ENCODE measurements around the gene AREG. TPM values are rescaled to one million over a fixed set of nuclear protein-coding genes. Genes with fewer than 3 reads are reported as not detected.

Gene AREG
- total RNA-seq, 1 experiment from 2014 or later = not detected

DNA sequence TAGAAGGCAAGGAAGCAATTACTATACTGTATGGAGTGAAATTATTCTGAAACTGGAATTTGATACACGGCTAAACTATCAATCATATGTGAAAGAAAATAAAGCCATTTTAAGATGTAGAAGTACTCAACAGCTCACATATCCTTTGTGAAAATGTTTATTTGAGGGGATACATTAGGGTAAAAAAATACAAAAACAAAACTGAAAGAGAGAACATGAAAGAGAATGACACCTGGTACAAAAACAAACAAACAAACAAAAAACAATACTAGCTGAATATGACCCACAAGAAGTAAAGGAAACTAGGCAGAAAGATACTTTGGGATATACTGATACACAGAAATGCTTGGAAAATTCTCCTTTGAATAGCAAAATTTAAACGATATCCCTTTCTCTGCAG lies 20.8 kb upstream of the AREG start:
- DNase-seq (ENCODE audit: low read depth, low spot score) = no peak
- in situ Hi-C loops (cut with HindIII; ENCODE audit: low pct_unique_long_range_greater_than_20kb, low sequenced_read_pairs) = no loop called here

DNA sequence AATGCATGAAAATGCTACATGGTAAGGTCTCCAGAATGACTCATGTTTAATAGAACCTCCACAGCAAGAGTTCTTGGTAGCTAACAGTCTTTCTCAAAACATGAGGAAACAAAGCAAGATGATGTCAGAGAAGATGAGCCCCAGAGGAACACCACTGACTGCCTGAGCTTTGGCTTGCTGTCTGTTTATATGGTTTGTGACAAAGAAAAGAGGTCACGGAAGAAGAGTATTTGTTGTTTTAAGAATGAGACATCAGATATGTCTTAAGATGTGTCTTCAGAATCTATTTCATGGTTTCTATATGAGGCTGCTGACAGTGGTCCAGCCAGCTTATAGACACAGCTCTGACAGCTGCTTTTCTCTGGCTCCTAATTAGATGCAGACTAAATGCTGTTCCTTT lies 18.8 kb upstream of the AREG start:
- in situ Hi-C loops (cut with HindIII; ENCODE audit: low pct_unique_long_range_greater_than_20kb, low sequenced_read_pairs) = no loop called here
- no peak for DNase-seq (ENCODE audit: low read depth, low spot score)

DNA sequence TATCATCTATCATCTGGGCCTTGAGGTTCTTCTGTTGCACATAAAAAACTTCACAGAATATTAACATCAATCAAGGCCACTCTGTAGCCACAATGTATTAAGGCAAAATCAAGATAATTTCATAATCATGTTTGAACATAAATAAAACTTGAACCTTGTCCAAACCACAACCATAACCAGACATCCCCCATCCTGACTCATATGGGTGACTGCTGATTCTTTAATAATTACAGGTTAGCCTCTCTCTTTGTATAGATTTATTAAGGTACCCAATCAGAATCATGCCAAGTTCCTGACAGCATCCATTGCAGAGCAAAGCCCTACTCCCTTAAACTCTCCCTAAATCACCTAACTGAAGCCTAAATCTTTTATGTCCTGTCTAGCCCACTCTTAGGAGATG lies 16.7 kb upstream of the AREG start:
- in situ Hi-C loops (cut with HindIII; ENCODE audit: low pct_unique_long_range_greater_than_20kb, low sequenced_read_pairs) = no loop called here
- no peak for DNase-seq (ENCODE audit: low read depth, low spot score)

DNA sequence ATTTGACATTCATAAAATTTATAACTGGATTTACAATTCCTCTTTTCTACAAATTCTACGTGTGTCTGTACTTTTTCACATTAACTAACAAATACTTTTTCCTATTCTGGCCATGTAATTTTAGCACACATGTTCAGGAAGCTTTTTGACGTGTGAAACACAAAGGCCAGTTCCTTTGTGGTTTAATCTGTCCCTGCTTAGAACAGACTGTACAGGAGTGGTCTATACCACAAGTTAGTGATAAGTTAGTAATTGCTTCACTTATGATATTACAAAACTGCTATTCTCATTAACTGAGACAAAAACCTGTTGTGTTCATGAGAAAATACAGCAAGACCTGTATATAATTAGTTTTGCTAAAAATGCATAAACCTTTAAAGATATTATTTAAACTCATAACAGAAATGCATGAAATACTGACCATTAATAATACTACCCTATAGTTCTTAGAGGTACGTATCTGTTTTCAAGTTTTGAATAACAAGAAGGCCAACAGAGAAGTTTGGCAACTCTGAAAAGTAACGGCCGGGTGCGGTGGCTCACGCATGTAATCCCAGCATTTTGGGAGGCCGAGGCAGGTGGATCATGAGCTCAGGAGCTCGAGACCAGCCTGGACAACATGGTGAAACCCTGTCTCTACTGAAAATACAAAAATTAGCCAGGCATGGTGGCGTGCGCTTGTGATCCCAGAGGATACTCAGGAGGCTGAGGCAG lies 13.7 kb upstream of the AREG start:
- DNase-seq (ENCODE audit: low read depth, low spot score) = no peak
- in situ Hi-C loops (cut with HindIII; ENCODE audit: low pct_unique_long_range_greater_than_20kb, low sequenced_read_pairs) = no loop called here

DNA sequence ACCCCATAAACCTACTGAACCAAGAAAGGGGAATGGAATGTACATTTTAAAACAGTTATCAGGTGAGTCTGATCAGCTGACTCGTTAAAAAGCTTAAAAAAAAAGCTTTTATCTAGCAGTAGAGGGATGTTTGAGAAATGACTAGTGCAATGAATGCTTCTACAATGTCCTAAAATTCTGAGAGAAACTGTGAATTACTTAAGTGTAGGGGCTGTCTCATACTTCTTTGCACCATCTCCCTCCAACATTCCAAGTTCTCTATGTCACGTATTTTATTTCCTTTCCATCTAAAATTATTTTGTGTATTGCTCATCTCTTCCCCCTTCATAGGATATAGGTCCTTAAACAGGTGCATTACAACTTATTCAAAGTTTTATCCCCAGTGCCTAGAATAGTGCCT lies 11.9 kb upstream of the AREG start:
- DNase-seq (ENCODE audit: low read depth, low spot score) = no peak

DNA sequence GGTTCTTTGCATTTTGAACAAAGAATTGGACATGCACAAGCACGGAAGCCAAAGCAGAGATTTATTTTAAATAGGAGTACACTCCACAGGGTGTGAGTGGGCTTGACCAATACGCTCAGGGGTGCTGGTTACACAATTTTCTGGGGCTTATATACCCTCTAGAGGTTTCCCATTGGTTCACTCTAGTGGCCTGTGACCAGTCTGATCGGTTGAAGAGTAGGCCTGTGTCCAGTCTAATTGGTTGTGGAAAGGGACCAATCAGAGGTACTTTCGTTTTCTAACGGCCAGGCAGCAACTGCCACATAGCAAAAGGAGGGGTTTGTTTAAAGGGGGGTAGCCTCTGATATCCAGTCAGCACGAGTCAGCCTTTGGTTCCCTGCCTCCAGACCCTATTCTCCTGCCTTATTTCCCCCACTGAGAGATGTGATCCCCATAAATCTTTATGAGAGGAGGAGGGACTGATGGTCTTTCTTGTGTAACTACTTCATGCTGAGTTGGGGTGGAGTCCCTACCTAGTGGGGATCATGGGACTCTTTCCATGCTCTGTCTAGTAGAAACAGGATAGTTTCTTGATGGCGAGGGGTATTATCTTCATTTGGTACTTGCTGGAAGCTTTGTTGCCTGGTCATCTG lies 11.3 kb upstream of the AREG start:
- in situ Hi-C loops (cut with HindIII; ENCODE audit: low pct_unique_long_range_greater_than_20kb, low sequenced_read_pairs) = no loop called here
- DNase-seq (ENCODE audit: low read depth, low spot score) = peak; percentile 43

More for the DNA sequence above, 11.9 kb upstream of the AREG start:
- in situ Hi-C loops (cut with HindIII; ENCODE audit: low pct_unique_long_range_greater_than_20kb, low sequenced_read_pairs) = no loop called here

DNA sequence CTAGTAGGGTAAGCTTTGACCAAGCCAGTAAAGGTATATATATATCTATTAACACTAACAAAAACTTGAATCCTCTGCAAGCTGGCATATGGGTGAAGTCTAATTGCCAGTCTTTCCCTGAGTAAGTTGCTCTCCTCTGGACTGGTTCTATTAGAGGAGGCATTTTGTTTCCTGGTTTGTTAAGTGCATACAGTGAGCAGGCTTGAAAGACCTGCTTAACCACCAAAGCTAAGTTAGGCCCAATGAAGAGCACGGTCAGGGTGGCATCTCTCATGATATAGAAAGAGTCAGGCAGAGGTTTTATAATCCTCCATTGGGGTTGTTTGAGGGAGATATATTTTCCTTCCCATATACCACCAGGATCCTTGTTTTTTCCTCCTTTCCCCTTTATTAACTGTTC lies 9.6 kb upstream of the AREG start:
- DNase-seq (ENCODE audit: low read depth, low spot score) = no peak
- in situ Hi-C loops (cut with HindIII; ENCODE audit: low pct_unique_long_range_greater_than_20kb, low sequenced_read_pairs) = no loop called here

DNA sequence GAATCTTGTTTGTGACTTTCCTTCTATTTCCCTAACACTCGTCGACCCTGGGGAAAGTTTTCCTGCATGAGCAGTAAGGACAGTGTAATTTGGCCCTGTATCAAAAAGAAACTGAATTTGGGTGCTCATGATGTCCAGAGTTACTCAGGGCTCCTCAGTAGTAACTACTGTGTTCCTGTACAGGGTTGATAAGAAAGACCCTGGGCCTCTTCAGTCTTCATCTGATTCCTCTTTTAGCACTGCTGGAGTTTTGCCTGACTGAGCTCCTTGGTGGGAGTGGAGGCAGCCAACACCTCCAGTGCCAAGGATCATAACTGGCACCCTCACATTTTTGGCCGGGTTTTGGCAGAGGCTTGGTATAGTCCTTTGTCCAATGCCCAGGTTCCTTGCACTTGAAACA lies 7.1 kb upstream of the AREG start:
- in situ Hi-C loops (cut with HindIII; ENCODE audit: low pct_unique_long_range_greater_than_20kb, low sequenced_read_pairs) = no loop called here
- no peak for DNase-seq (ENCODE audit: low read depth, low spot score)

DNA sequence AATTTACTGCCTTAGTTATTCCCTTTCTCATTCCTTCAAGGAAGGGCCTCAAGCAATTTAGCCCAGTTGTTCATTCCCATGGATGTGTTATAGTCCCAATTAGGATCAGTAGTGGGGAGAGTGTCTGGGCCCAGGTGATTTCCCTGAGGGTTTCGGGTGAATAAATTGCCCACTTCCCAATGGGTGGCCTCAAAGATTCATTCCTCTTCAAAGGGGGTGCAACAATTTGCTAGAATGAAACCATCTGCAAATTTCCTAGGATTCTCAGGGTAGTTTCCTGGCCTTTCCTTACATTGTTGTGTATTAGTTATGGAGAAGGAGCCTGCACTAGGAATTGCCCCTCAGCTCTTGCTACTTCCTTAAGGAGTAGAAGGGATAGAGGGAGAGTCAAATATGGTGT lies 6.3 kb upstream of the AREG start:
- DNase-seq (ENCODE audit: low read depth, low spot score) = no peak
- in situ Hi-C loops (cut with HindIII; ENCODE audit: low pct_unique_long_range_greater_than_20kb, low sequenced_read_pairs) = no loop called here

DNA sequence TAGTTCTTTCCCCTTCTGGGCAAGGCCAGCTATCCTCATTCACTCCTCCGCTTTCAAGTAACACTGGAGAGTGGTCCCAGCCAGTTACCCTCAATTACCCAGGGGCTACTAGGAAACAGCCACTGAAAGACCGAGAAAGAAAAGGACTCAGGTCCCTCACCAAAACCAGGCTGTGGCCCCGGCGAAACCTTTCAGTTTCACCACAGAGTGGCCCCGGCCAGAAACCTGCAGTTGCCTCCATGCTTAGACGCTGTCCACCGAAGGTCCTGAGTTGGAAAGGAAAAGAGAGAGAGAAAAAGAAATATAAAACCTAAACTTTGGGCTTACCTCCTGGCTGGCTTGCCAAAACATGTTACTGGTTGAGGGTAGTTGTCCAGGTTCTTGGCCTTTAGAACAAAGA lies 5.0 kb upstream of the AREG start:
- in situ Hi-C loops (cut with HindIII; ENCODE audit: low pct_unique_long_range_greater_than_20kb, low sequenced_read_pairs) = no loop called here
- no peak for DNase-seq (ENCODE audit: low read depth, low spot score)

DNA sequence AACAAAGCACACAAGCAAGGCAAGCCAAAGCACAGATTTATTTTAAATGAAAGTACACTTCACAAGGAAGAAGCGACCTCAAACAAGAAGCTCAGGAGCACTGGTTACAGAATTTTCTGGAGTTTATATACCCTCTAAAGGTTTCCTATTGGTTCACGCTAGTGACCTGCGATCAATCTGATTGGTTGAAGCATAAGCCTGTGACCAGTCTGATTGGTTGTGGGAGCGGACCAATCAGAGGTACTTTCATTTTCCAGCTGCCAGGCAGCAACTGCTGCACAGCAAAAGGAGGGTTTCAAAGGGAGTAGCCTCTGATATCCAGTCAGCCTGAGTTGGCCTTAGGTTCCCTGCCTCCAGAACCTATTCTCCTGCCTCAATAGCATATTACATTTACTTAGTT lies 4.6 kb upstream of the AREG start:
- peak; percentile 17 for DNase-seq (ENCODE audit: low read depth, low spot score)
- in situ Hi-C loops (cut with HindIII; ENCODE audit: low pct_unique_long_range_greater_than_20kb, low sequenced_read_pairs) = no loop called here

DNA sequence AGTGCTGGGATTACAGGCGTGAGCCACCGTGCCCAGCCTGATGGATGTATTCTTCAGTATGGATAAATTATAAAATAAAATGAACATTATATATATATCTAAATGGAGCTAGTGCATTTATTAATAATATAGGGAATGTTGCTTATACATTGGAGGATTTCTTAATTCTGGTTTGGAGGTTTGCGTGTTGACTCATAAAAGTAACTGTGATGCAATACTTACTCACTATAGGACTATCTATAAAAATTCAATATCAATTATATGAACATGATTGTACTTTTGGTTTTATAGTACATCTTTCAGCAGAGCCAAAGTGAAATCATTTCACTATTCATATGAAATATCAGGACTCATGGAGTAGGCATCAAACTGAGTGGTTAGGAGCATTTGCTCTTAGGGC lies 3.2 kb upstream of the AREG start:
- in situ Hi-C loops (cut with HindIII; ENCODE audit: low pct_unique_long_range_greater_than_20kb, low sequenced_read_pairs) = no loop called here
- no peak for DNase-seq (ENCODE audit: low read depth, low spot score)

DNA sequence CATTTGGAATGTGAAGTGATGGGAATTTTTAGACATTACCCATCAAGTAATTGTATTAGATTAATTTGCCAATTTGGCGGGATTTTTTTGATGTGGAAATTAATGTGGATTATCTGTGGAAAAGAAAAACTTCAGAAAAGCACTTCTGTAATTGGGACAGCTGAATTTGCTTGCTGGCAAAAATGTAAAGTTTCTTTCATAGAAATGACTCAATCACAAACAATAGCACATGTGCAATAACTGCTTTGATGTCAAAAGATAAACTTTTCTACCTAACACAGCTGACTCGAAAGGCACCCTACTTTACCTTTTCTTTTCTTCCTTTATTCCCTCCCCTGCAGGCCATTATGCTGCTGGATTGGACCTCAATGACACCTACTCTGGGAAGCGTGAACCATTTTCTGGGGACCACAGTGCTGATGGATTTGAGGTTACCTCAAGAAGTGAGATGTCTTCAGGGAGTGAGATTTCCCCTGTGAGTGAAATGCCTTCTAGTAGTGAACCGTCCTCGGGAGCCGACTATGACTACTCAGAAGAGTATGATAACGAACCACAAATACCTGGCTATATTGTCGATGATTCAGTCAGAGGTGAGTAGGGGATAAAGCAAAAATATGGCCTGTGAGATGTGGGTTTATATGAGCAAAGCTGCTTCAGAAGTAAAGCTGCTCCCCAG lies 1.4 kb downstream of the AREG start:
- in situ Hi-C loops (cut with HindIII; ENCODE audit: low pct_unique_long_range_greater_than_20kb, low sequenced_read_pairs) = no loop called here

DNA sequence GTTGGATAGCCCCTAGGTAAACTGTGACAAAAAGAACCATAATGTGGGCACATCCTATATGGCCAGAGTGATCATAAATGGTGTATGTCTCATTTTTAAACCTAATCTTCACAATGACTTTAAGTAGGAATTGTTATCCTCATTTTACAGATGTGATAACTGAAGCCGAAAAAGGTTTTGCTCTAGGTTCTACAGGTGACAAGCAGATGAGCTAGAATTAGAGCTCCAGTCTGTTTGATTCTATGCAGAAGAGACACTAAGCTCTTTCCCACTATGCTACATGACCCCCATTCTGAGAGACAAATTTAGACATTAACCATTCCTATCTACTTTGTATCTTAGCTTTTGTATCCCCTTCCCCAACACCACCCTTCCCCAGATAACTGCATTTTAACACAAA lies 2.0 kb downstream of the AREG start:
- in situ Hi-C loops (cut with HindIII; ENCODE audit: low pct_unique_long_range_greater_than_20kb, low sequenced_read_pairs) = no loop called here
- no peak for DNase-seq (ENCODE audit: low read depth, low spot score)

More for the DNA sequence above, 1.4 kb downstream of the AREG start:
- no peak for DNase-seq (ENCODE audit: low read depth, low spot score)

DNA sequence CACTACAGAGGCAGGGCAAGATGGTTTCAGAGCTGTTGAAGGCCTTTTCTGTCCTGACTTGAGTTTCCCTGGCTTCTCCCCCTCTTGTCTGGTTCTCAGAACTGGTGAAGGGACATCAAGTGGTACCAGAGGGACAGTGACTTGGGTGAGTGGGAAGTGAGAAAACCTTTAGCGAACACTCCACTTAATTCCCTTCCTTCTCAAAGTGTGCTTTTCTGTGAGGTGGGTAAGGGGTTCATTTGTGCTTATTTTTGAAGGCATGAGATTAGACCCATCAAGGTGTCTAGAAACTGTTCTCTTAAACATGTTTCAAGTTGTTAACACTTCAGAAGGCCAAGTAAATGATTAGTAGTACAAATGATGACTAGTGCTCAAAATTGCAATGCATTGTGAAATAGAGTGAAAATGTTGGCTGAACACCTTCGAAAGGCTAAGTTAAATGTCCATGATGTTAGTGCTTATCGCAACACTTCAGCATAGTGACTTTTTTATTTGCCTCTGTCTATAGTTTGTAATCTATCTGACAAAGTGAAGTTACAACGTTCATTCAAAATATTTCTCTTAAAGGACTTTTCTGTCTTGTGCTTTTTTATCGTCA lies 2.8 kb downstream of the AREG start:
- in situ Hi-C loops (cut with HindIII; ENCODE audit: low pct_unique_long_range_greater_than_20kb, low sequenced_read_pairs) = no loop called here
- no peak for DNase-seq (ENCODE audit: low read depth, low spot score)

DNA sequence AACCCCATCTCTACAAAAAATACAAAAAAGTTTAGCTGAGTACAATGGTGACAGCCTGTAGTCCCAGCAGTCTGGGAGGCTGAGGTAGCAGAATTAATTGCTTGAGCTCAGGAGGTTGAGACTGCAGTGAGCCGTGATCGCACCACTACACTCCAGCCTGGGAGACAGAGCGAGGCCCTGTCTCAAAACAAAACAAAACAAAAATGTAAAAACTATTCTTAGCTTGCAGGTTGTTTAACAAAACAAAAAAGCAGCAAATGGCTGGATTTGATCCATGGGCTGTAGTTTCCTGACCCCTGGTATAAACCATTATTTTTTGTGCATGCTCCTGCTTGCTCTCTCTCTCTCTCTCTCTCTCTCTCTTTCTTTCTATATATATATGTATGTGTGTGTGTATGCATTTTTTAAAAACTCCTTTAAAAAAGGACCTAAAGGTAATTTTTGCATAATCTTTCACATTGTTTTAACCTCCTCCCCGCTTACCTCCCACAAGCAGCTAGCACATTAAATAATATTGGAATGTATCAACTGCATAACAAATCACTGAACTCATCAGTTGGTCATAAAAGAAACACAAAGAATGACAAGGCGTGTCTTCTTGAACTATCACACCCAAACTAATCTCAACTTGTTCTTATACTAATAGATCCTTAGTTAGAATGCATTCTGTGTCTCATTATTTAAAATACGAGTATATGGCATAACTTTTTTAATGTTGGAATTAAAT lies 4.8 kb downstream of the AREG start:
- in situ Hi-C loops (cut with HindIII; ENCODE audit: low pct_unique_long_range_greater_than_20kb, low sequenced_read_pairs) = no loop called here
- DNase-seq (ENCODE audit: low read depth, low spot score) = no peak

DNA sequence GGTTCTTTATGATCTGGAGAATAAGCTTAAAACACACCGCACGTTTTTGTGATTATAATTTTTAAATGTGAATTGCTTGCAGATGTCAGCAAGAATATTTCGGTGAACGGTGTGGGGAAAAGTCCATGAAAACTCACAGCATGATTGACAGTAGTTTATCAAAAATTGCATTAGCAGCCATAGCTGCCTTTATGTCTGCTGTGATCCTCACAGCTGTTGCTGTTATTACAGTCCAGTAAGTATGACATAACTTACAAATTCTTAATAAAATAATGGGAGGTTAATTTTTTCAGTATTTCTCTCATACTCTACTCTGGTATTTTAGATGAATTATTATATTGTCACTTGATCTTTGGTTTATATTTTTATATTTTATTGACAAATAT lies 5.4 kb downstream of the AREG start:
- no peak for DNase-seq (ENCODE audit: low read depth, low spot score)
- in situ Hi-C loops (cut with HindIII; ENCODE audit: low pct_unique_long_range_greater_than_20kb, low sequenced_read_pairs) = no loop called here

DNA sequence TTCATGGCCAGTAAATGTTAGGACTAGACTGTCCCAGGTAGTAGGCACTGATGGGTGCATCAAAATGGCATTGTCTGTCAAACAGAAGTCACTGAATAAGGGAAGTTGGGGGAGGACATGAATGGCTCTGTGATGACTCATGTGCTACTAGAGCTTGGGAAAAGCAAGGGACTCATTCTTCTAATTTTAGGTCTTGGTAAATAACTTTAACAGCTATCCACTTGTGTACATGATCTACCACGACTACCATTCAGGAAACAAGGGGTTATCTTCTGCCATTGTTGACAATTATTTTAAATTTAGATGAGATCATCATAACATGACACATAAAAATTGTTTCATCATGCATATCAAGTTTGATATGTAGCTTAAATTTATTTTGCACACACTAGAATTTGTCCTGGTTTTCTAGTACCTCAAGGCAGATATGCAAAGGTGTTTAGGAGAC lies 6.3 kb downstream of the AREG start:
- in situ Hi-C loops (cut with HindIII; ENCODE audit: low pct_unique_long_range_greater_than_20kb, low sequenced_read_pairs) = no loop called here
- DNase-seq (ENCODE audit: low read depth, low spot score) = peak; percentile 3
